NCI-H82 (cell line): ENCODE measurements around the gene MTMR12.

ENCODE experiments used
- DNase-seq: peaks from one replicate; lab custom pipeline; 2025; lab: John Stamatoyannopoulos, UW

Gene MTMR12

GRCh38 chr5:32274548-32275395 is 38.0 kb downstream of the MTMR12 start:
- peak; percentile 33 for DNase-seq

DNA sequence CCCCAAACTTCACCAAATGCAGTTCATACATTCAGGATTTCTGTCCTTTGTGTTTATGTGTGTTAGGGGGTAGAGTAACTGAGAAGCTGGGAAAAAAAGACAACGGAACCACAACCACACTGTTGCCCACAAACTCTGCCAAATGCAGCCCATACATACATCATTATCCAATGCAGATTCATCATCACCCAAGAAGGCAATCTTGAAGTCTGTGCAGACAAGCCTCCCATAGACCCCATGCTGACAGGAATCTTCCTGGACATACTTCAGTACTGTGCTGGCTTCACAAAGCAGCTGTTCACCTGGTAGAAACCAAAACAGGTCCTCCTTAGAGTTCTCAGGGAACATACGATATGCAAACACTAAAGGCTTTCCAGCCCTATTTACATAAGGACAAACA is 38.9 kb downstream of the MTMR12 start:
- no peak for DNase-seq

- DNase-seq = no peak
Measured at GRCh38 chr5:32272746-32273145, 40.0 kb downstream of the MTMR12 start.

- DNase-seq = no peak
Measured at GRCh38 chr5:32270946-32271345, 41.8 kb downstream of the MTMR12 start.

DNA sequence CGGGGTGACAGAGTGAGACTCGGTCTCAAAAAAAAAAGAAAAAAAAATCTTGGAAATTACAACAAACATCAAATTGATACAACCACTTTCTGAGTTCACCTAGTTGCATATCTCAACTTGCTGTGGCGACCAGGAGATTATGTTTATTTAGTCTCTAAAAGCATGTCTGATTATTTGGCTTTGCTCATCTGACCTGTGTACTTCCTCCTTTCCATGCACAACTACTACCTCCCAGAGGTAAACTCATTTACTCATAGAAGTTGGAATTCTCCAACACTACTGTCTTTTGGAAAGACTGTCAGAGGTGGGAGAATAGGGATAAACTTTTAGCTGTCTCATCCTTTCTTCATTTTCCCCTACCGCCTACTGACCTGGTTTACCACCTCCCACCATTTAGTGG is 42.6 kb downstream of the MTMR12 start:
- DNase-seq = no peak

GRCh38 chr5:32265902-32266301 is 46.8 kb downstream of the MTMR12 start:
- DNase-seq = peak; percentile 57

GRCh38 chr5:32264957-32265572 is 47.7 kb downstream of the MTMR12 start:
- DNase-seq = peak; percentile 23

DNA sequence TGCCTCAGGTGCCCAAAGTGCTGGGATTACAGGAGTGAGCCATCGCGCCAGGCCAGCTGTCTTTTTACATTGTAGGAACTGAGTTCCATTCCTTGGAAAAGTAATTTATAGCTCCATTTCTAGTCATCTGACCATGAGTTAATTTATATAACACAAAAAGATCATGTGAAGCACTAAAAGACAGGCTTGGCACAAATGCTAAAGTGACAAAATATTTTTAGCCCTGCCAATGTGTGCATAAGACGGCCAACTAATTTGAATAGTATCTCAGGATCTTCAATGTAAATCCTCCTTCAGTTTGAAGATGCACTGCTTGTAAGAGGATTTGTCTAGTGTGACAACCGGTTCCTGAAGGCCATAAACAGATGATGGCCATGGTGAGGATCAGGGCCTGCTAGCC is 49.1 kb downstream of the MTMR12 start:
- no peak for DNase-seq

GRCh38 chr5:32261198-32261597 is 51.5 kb downstream of the MTMR12 start:
- no peak for DNase-seq

GRCh38 chr5:32259033-32259432 is 53.7 kb downstream of the MTMR12 start:
- peak; percentile 30 for DNase-seq

DNA sequence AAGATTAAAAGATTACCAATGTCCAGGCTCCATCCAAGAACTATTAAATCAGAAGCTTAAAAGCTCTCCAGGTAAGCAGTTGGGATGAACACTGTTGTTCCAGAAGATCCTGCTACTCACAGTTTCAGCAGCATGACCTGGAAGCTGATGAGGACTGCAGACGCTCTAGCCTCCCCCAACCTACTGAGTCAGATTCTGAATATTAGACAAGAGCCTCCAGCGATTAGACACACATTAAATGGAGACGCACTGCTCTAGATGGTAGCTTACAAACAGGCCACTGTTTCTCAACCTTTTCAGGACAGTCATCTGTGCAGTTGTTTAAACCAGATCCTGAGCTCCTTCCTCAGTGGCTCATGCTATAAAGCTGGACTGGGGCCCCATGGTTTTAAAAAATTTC is 54.3 kb downstream of the MTMR12 start:
- peak; percentile 87 for DNase-seq

- DNase-seq = peak; percentile 68
Measured at GRCh38 chr5:32255540-32255900, 57.2 kb downstream of the MTMR12 start.

- DNase-seq = peak; percentile 92
Measured at GRCh38 chr5:32254881-32255539, 57.7 kb downstream of the MTMR12 start.

DNA sequence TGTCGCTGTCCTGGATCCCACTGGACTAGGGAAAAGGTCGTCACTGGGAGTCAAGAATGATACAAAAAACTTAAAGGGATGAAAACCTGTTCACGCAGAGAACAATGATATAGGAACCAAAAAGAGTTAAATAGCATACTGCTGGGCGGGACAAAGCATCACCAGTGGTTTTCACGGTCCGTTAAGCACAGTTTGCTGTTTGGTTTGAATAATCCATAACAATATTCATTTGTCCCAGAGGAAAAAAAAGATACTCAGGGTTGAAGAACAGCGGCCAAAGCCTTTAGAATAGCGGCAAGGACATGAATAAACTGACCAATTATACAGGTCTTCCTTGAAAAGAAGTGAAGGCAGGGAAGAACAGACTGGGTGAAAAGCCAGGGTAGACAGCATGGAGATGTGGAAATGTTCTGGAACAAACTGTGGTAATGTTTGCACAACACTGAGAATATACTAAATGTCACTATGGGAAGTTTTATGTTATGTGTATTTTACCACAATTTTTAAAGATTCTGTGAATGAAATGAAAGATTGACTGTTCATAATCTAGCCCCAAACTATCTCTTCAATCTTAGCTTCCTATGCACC is 60.8 kb downstream of the MTMR12 start:
- DNase-seq = no peak

DNA sequence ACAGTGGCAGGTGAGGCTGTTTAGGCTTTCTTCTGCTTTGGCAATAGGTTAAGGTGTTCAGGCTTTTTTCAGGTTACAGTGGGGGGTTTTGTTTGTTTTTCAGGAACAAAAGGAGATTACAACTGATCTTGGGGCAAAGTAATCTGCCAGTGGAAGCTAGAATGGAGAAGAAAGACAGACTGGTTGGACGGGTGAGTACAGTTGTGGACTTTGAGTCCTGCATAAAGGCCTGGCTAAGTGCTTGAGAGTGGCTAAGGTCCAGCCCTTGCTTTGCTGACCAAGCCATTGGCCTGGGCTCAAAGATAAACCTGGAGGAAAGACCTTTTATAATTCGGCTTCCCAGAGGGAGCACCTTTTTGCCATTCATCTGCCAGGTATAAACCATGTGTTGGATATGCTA is 63.1 kb downstream of the MTMR12 start:
- DNase-seq = no peak

DNA sequence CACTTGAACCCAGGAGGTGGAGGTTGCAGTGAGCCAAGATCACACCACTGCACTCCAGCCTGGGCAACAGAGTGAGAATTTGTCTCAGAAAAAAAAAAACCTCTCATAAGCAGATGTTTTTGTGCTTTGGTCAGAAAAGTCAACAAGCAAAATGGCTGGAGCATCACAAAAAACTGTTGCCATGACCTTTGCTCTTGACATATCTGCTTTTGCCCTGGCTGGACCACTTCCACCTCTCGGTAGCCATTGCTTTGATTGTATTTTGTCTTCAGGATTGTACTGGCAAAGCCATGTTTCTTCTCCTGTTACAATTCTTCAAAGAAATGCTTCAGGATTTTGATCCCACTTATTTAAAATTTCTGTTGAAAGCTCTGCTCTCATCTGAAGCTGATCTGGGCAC is 67.0 kb downstream of the MTMR12 start:
- no peak for DNase-seq

DNA sequence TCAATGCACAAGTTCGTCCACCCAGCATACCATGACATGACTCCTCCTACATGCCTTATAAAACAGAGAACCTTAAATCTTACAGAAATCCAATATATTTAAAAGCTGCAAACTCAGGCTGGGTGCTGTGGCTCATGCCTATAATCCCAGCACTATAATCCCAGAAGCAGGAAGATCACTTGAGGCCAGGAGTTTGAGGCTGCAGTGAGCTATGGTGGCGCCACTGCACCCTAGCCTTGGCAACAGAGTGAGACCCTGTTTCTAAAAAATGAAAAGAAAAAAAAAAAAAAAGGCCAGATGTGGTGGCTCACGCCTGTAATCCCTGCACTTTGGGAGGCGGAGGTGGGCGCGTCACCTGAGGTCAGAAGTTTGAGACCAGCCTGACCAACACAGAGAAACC is 68.7 kb downstream of the MTMR12 start:
- DNase-seq = peak; percentile 22

DNA sequence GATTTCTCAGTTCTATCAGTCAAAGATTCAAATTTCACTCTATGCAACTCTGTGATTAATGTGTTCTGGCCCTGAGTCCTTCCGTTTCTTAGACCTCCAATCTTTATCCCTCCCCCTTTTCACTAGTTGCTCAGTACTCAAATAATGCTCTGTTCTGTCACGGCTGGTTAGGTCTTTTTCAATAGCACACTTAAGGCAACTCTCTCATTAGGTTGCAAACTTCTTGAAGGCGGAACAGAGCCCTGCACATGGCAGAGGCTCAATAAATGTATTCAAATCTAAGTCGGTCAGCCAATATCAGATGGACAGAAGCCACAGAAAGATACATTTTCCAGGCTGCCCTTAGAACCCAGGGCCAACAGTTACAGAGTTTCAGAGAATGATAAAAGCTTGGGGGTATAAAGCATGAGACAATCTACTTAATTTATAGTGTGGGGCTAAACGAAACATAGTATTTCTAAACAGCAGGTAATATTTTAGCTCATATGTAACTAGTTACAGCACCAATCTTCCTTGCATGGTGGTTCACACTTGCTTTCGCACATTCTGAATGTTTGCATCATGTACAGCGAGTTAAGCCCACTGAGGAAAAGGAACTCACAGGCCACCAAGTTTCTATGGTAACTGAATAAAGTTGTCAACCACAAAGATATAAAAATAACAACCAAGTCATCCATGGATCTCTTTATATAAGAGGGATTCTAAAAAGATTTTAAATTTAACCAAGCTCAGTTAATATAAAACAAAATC is 71.5 kb downstream of the MTMR12 start:
- no peak for DNase-seq

- no peak for DNase-seq
Measured at GRCh38 chr5:32239385-32239784, 73.4 kb downstream of the MTMR12 start.

- peak; percentile 75 for DNase-seq
Measured at GRCh38 chr5:32233696-32234447, 78.9 kb downstream of the MTMR12 start.

DNA sequence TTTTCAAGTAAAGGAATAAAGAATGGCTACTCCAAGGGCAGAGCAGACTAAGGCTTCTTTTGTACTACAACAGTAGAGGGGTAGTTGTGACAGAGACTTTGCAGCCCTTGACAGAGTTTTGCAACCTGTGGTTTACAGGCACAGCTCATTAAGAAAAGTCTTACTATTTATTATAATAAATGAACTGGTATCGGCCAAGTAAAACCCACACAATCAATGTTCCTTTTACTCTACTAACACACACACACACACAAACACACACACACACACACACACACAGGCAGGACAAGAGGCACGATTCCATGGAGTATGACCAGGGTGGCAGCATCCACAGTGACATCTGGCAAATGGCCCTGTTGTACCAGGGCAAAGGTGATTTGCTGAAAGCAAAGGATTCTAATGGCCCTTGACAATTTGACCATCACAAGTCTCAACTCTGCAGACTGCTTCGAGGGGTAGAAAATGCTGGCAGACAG is 79.5 kb downstream of the MTMR12 start:
- DNase-seq = no peak
